Measurements from ENCODE around the gene IMPG2. TPM values are rescaled to one million over a fixed set of nuclear protein-coding genes. Genes with fewer than 3 reads are reported as not detected.

IMPG2 gene
- total RNA-seq, 1 experiment from 2014 or later: 0.04 TPM

GRCh38 chr3:101278727-101279126, 41.6 kb downstream of the IMPG2 start:
- H3K27me3 Mint-ChIP-seq (ENCODE audit: low read depth): peaks cover 53% of the 10 kb centered on the region
- 0 out of 2 replicates have a peak, but pooled peaks cover 6% of the 10 kb centered on the region for H3K4me1 Mint-ChIP-seq
- no peak for DNase-seq (ENCODE audit: low spot score)
- TF ChIP-seq E2F4 (CRISPR knock-in tag; IDR thresholded peaks at IDR 0.05; ENCODE audit: borderline replicate concordance, low read depth) (no peak), FOXP1 (CRISPR knock-in tag; IDR thresholded peaks at IDR 0.05; ENCODE audit: borderline replicate concordance) (no peak), NR3C1 (CRISPR knock-in tag; conservative IDR thresholded peaks at IDR 0.05; ENCODE audit: low read depth) (no peak), GABPB1 (CRISPR knock-in tag; IDR thresholded peaks at IDR 0.05) (no peak), CREM (CRISPR knock-in tag; IDR thresholded peaks at IDR 0.05) (no peak), ZNF263 (CRISPR knock-in tag; IDR thresholded peaks at IDR 0.05; ENCODE audit: low read depth) (no peak), MAX (CRISPR knock-in tag; IDR thresholded peaks at IDR 0.05) (no peak), ATF1 (CRISPR knock-in tag; IDR thresholded peaks at IDR 0.05) (no peak), ZNF232 (CRISPR knock-in tag; IDR thresholded peaks at IDR 0.05) (no peak), ZNF416 (CRISPR knock-in tag; IDR thresholded peaks at IDR 0.05) (no peak), ERG (CRISPR knock-in tag; IDR thresholded peaks at IDR 0.05) (no peak), ARID4B (CRISPR knock-in tag; IDR thresholded peaks at IDR 0.05; ENCODE audit: borderline replicate concordance) (no peak)
- no peak for ATAC-seq
- no peak overlapping the region for H3K27ac Mint-ChIP-seq
- no peaks in the 10 kb centered on the region for H3K9me3 Mint-ChIP-seq
- ChIA-PET CTCF (no interaction called here), POLR2A (interaction anchor here (0.6 kb wide), 1 partner anchor 128 kb away, joined by 3 read pairs; no protein-coding TSS in a partner anchor)
- no peak overlapping the region for H3K4me3 Mint-ChIP-seq
- H3K36me3 Mint-ChIP-seq: no peaks in the 10 kb centered on the region

- TF ChIP-seq MYBL2 (CRISPR knock-in tag; IDR thresholded peaks at IDR 0.05) (no peak), NR3C1 (CRISPR knock-in tag; conservative IDR thresholded peaks at IDR 0.05; ENCODE audit: low read depth) (no peak), ATF3 (CRISPR knock-in tag; conservative IDR thresholded peaks at IDR 0.05) (no peak), SMAD3 (CRISPR knock-in tag; IDR thresholded peaks at IDR 0.05; ENCODE audit: borderline replicate concordance) (no peak), JAZF1 (CRISPR knock-in tag; IDR thresholded peaks at IDR 0.05) (no peak), GRHL2 (CRISPR knock-in tag; IDR thresholded peaks at IDR 0.05; ENCODE audit: insufficient replicate concordance, severe bottlenecking) (no peak), ZNF219 (CRISPR knock-in tag; IDR thresholded peaks at IDR 0.05; ENCODE audit: borderline replicate concordance) (no peak), MXD4 (CRISPR knock-in tag; IDR thresholded peaks at IDR 0.05; ENCODE audit: borderline replicate concordance) (no peak), KAT7 (CRISPR knock-in tag; IDR thresholded peaks at IDR 0.05; ENCODE audit: borderline replicate concordance) (no peak), ZNF232 (CRISPR knock-in tag; IDR thresholded peaks at IDR 0.05) (no peak)
- TF ChIP-seq, protein P1, sequence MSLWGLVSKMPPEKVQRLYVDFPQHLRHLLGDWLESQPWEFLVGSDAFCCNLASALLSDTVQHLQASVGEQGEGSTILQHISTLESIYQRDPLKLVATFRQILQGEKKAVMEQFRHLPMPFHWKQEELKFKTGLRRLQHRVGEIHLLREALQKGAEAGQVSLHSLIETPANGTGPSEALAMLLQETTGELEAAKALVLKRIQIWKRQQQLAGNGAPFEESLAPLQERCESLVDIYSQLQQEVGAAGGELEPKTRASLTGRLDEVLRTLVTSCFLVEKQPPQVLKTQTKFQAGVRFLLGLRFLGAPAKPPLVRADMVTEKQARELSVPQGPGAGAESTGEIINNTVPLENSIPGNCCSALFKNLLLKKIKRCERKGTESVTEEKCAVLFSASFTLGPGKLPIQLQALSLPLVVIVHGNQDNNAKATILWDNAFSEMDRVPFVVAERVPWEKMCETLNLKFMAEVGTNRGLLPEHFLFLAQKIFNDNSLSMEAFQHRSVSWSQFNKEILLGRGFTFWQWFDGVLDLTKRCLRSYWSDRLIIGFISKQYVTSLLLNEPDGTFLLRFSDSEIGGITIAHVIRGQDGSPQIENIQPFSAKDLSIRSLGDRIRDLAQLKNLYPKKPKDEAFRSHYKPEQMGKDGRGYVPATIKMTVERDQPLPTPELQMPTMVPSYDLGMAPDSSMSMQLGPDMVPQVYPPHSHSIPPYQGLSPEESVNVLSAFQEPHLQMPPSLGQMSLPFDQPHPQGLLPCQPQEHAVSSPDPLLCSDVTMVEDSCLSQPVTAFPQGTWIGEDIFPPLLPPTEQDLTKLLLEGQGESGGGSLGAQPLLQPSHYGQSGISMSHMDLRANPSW (CRISPR knock-in tag; conservative IDR thresholded peaks at IDR 0.05; ENCODE audit: low read depth): no peak
- Mint-ChIP-seq H3K27ac (no peak overlapping the region), H3K36me3 (no peaks in the 10 kb centered on the region), H3K27me3 (ENCODE audit: low read depth) (peaks cover 92% of the 10 kb centered on the region), H3K4me3 (no peak overlapping the region), H3K9me3 (no peaks in the 10 kb centered on the region), H3K4me1 (peaks cover 9% of the 10 kb centered on the region)
- ChIA-PET CTCF (no interaction called here), POLR2A (no interaction called here)
- no peak for ATAC-seq
- DNase-seq (ENCODE audit: low spot score): no peak
These were observed 46.8 kb downstream of the IMPG2 start for GRCh38 chr3:101273608-101274007.
